GM12865 (cell line): Measurements from ENCODE around the gene FKBP5.
"Not testable (repeated sequence)": the region's sequence is repeated elsewhere in the genome, so short reads cannot be mapped to it uniquely, and the experiment has no call there.

ENCODE experiments used
- DNase-seq: peaks from one replicate; pipeline ENCODE4 v3.0.0; 2010; ENCODE audit warnings: low read depth
- H3K4me3 ChIP-seq: 2 replicates; pipeline ENCODE4 v1.5.1; 2011; ENCODE audit warnings: mild to moderate bottlenecking, low read depth, low read length, control low read depth
- TF ChIP-seq, protein P1 (sequence below): IDR thresholded peaks from 2 replicates; pipeline ENCODE4 v1.5.1; 2011; ENCODE audit warnings: low read length, control low read depth, low read depth, inconsistent platforms; ENCODE audit not compliant: insufficient read depth; ENCODE audit errors: missing control alignments

The FKBP5 gene

DNA sequence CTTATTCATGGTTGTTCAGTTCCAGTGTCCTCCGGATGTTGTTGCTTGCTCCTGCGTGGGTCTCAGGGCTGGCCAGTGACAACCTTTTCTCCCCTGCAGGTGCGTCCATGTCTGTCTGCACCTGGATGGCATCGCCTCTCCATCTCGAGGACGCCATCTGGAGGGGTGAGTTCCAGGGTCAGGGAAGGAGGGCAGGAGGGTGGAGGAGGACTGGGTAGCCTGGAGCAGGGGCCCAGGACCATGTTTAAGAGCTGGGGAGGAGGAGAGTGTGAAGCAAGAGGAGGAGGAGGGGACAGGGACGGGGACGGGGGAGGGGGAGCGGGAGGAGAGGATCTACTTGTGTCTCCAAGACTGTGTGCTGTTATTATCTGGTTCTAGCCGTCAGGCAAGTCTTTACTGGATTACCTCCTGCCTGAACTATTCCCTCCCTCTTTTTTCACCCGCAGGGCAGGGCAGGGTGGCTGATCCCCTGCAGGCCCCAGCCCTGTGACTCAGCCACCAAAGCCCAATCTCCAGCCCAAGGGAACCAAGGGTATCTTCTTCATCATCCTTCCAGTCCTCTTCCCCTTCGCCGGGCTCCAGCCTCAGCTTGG is 143.8 kb downstream of the FKBP5 start:
- no peak for DNase-seq
- no peak overlapping the region for H3K4me3 ChIP-seq
- TF ChIP-seq, protein P1, sequence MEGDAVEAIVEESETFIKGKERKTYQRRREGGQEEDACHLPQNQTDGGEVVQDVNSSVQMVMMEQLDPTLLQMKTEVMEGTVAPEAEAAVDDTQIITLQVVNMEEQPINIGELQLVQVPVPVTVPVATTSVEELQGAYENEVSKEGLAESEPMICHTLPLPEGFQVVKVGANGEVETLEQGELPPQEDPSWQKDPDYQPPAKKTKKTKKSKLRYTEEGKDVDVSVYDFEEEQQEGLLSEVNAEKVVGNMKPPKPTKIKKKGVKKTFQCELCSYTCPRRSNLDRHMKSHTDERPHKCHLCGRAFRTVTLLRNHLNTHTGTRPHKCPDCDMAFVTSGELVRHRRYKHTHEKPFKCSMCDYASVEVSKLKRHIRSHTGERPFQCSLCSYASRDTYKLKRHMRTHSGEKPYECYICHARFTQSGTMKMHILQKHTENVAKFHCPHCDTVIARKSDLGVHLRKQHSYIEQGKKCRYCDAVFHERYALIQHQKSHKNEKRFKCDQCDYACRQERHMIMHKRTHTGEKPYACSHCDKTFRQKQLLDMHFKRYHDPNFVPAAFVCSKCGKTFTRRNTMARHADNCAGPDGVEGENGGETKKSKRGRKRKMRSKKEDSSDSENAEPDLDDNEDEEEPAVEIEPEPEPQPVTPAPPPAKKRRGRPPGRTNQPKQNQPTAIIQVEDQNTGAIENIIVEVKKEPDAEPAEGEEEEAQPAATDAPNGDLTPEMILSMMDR: no peak

DNA sequence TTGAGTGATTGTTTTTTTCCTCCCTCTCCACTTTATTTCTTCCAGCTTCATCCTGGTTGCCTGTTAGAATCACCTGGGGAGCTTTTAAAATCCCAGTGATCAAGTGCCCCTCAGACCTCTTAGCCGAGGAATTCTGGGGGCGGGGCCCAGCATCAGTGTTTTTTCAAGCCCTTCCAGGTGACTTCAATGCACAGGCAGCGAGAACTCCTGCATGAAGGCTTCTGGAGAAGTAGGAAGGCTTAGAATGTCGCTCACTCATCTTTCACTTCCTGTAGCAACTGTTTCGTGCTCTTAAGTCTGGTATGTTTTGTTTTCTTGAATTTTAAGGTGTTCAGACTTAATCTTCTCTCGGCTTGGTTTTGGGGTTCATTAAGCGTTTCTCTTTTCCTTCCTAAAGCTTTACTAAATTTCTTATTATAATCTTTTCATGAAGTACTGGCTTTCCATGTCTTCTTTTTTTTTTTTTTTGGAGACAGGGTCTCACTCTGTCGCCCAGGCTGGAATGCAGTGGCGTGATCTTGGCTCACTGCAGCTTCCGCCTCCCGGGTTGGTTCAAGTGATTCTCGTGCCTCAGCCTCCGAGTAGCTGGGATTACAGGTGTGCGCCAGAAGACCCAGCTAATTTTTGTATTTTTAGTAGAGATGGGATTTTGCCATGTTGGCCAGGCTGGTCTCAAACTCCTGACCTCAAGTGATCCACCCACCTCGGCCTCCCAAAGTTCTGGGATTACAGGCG is 145.1 kb downstream of the FKBP5 start:
- H3K4me3 ChIP-seq: no peak overlapping the region
- DNase-seq: peak; percentile 10
- TF ChIP-seq, protein P1: no peak

DNA sequence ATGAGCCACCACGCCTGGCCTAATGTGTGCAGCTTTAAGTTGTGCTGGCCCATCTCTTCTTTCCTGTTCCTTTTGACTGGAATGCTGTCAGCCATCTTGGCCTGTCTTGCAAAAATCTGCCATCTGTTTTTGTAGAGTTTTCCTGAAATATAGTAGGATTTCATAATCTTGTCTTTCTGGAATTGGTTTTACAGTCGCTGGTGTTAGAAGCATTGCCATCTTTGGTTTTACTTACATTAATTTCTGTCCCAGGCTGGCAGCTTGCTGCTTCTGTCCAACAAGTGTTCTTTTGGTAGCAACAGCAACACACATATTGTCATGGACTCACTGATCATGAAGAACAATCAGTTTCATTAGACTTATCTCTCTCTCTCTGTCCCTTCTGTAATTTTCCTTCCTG is 146.9 kb downstream of the FKBP5 start:
- no peak for DNase-seq
- H3K4me3 ChIP-seq: no peak overlapping the region
- TF ChIP-seq, protein P1: no peak

DNA sequence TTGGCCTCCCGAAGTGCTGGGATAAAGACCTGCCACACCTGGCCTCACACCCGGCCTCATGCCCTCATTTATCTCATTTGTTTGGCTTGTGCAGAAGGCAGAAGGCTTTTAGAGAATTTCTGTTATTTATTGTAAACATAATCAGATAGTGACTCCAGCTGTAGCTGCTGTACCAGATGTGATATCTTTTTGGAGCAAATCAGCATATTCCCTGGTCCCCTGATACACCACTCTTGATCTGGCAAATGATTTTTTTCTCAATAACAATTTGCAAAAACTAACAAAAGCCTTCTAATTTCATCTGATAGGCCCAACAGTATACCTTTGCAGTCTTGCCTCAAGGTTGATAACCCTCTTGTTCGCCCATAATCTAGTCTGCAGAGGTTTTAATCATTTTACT is 149.5 kb downstream of the FKBP5 start:
- TF ChIP-seq, protein P1: no peak
- DNase-seq: no peak
- no peak overlapping the region for H3K4me3 ChIP-seq

DNA sequence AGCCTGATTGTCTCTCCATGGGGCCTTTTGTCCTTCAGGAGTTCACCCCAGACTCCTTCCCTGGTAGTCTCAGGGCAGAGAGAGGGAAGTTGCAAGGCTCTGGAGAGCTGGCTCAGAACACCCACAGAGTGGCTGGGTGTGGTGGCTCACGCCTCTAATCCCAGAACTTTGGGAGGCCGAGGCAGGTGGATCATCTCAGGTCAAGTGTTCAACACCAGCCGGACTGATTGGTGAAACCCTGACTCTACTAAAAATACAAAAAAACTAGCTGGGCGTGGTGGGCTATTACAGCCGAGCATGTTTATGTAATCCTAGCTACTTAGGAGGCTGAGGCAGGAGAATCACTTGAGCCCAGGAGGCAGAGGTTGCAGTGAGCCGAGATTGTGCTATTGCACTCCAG is 152.9 kb downstream of the FKBP5 start:
- not testable (repeated sequence) for H3K4me3 ChIP-seq, DNase-seq

DNA sequence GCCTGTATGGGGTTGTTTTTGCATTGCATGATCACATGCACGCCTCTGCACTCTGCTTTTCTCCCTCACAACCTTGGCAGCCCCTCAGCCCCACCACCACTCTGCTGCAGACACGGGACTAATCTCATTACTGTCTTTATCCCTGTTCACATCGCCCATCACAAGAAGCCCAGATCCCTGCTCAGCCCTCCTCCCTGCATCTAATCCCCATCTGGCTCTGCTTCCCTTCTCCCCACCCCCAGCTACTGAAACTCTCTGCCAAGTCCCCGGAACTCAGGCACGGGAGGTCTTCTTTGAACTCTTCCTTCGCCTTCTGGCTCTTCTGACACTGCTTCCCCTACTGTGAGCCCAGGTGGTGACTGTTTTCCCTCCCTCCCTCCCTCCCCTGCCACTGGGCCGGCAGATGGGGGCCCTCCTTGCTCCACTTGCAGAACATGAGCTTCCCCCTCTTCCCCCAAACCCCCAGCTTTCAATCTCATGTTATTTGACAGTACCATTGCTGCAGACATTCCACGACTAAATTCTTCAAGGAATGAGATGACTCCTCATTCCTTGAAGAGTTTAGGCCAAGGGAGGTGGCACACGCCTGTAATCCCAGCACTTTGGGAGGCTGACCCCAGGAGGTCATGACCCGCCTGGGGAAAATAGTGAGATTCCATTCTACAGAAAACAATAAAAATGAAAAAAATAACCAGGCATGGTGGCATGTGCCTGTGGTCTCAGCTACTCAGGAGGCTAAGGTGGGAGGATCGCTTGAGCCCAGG is 154.1 kb downstream of the FKBP5 start:
- TF ChIP-seq, protein P1: no peak
- no peak for DNase-seq

DNA sequence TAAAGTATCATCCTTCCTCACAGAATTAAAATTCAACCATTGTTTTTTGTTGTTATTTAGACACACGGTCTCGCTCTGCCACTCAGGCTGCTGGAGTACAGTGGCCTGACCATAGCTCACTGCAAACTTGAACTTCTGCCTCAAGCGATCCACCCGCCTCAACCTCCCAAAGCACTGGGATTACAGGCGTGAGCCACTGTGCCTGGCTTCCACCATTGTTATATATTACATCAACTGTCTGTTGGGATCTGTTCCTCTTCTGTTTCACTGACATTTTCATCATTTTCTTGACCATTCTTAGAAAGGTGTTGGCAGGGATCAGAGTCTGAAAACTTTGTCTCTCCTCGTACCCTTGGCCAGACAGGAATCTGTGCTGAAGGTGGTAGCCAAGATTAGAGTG is 154.7 kb downstream of the FKBP5 start:
- no peak for DNase-seq
- TF ChIP-seq, protein P1: no peak
- no peak overlapping the region for H3K4me3 ChIP-seq

More for the DNA sequence above, 154.1 kb downstream of the FKBP5 start:
- no peak overlapping the region for H3K4me3 ChIP-seq
